HS-27A (cell line): ENCODE data around the gene ADGRD1.

Experiments
- DNase-seq: peaks from one replicate; pipeline ENCODE4 v3.0.0-alpha.2; 2012; ENCODE audit warnings: low read depth, missing footprints

ADGRD1 gene

DNA sequence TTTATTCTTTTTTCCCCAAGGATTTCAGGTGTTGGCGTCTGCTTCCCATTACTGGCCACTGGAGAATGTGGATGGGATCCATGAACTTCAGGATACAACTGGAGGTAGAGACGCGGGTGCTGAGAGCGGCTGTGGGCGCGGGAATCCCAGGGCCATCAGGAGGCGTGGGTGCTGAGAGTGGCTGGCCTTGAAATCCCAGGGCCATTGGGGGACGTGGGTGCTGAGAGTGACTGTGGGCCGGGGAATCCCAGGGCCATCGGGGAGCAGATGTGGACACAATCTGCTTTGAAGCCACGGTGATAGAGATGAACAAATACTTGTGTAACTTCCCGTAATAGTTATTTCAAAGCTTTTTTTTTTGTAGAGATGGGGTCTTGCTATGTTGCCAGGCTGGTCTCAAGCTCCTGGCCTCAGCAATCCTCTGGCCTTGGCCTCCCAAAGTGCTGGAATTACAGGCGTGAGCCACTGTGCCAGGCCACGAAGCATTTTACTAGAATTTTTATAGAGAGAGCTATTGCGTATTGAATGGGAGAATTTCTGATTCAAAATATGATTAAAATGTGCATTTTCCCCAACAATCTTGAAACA lies 12.8 kb downstream of the ADGRD1 start:
- no peak for DNase-seq

DNA sequence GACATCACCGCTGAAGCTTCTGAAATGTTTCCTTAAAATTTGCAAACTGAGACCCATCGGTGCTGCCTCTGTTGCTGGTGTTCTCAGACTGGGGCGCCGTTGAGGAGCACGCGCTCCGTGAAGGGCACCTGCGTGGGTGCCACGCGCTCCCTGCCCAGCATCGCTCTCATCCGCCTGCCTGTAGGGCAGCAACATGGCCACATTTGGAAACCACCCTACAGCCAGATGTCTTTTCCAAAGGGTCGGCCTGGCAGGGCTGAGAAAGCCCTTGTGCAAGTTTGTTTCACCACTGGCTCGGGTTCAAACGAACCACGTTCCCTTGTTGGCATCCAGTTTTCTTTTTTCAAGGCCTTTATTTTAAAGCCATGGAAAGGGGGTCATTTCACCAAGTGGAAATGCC lies 13.9 kb downstream of the ADGRD1 start:
- DNase-seq = no peak

GRCh38 chr12:130968611-130969010 lies 14.9 kb downstream of the ADGRD1 start:
- no peak for DNase-seq

- DNase-seq = no peak
These were observed 15.5 kb downstream of the ADGRD1 start for GRCh38 chr12:130969223-130969622.

DNA sequence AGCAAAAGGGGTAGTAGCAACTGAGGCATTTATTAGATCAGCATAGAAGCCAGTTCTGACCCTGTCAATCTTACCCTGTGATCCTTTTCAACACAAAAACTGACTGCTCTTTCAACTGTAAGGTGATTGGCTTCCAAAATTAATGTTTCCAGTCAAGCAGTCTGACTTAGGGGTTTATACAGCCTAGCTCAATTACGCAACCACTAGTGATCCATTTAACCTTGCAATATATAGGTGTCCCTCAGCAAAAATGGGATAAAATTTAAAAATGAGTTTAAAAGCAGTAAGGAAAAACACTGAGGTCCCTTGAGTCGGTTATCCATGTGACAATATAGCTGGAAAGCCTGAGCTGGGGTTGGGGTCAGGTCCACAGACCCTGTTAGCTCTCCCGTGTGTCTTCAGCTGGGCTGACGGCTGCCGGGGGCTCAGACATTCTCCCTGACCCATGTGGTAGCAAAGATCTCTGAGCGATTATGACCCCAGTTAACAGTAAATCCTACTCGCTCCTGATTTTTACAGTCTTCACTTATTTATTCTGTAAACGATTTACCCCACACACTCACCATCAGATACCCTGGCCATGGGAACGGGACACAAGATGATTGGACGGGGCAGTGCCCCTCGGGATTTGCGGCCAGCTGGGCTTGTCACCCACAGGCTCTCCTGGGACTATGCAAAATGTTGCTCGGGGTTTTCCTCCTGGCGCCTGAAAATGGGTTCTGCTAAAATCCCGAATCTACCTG lies 16.6 kb downstream of the ADGRD1 start:
- no peak for DNase-seq

GRCh38 chr12:130970908-130971233 lies 17.2 kb downstream of the ADGRD1 start:
- DNase-seq = no peak

GRCh38 chr12:130971925-130972585 lies 18.3 kb downstream of the ADGRD1 start:
- DNase-seq = no peak

- DNase-seq = no peak
These were observed 18.9 kb downstream of the ADGRD1 start for GRCh38 chr12:130972586-130972950.

GRCh38 chr12:130973109-130973508 lies 19.4 kb downstream of the ADGRD1 start:
- DNase-seq = no peak

GRCh38 chr12:130973906-130974305 lies 20.2 kb downstream of the ADGRD1 start:
- no peak for DNase-seq

DNA sequence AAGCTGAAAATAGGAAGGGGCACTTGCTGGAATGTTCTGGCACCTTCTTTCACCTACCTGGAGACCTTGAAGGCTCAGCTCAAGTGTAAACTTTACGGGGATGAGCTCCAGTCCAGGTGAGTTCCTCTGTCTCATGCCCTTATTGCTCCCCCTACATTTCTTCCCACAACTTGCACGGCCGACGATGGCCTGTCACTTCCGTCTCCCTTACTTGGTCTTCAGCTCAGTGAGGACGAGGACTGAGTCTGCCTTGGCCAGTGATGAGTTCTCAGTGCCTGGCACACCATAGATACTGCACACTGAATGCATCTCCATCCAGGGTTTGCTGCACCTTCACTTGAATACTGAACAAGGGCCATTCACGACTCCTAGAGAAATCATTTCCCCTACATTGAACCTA lies 21.4 kb downstream of the ADGRD1 start:
- DNase-seq = no peak

DNA sequence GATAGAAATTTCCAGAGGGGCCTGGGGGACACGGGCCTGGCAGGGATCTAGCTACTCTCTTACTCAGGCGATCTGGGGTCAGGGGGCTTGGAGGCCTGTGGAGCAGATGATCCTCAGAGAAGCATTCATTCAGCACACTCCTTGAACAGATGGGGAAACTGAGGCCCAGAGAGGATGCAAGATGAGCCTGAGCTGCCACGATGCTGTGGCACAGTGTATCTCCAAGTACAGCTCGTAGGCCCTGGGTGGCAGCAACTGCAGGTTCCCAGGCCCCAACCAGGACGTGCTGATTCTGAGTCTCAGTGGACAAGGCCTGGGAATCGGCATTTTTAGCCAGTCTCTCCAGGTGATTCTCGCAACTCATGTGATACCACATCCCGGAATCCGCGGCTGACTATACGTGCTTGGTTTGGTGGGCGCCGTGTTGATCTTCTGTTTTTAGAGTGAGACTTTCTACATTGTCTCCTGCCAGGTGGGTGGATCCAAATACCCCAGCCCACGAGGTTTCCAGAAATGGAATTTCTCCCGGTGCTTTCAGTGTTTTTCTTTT lies 22.5 kb downstream of the ADGRD1 start:
- DNase-seq = no peak

- DNase-seq = no peak
These were observed 23.5 kb downstream of the ADGRD1 start for GRCh38 chr12:130977046-130977742.

- DNase-seq = no peak
These were observed 24.0 kb downstream of the ADGRD1 start for GRCh38 chr12:130977743-130978095.

DNA sequence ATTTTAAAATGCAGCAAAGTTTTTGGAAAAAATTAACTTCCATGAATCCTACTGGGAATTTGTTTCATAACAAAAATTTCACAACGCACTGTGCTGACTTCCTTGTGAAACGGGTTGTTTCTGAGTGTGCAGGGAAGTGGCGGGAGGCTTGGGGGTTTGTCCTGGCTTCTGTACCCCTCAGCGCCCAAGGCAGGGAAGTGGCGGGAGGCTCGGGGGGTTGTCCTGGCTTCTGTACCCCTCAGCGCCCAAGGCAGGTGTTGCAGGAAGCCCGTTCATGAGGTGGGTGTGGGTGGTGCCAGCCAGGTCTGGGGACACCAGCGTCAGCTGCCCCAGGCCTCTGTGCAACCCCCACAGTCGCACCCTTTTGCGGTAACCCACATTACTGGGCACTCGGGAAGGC lies 25.1 kb downstream of the ADGRD1 start:
- DNase-seq = no peak

GRCh38 chr12:130981074-130981742 lies 27.5 kb downstream of the ADGRD1 start:
- no peak for DNase-seq

- no peak for DNase-seq
These were observed 28.2 kb downstream of the ADGRD1 start for GRCh38 chr12:130981911-130982310.

- no peak for DNase-seq
These were observed 29.0 kb downstream of the ADGRD1 start for GRCh38 chr12:130982565-130983225.

GRCh38 chr12:130983328-130984017 lies 29.8 kb downstream of the ADGRD1 start:
- DNase-seq = no peak

DNA sequence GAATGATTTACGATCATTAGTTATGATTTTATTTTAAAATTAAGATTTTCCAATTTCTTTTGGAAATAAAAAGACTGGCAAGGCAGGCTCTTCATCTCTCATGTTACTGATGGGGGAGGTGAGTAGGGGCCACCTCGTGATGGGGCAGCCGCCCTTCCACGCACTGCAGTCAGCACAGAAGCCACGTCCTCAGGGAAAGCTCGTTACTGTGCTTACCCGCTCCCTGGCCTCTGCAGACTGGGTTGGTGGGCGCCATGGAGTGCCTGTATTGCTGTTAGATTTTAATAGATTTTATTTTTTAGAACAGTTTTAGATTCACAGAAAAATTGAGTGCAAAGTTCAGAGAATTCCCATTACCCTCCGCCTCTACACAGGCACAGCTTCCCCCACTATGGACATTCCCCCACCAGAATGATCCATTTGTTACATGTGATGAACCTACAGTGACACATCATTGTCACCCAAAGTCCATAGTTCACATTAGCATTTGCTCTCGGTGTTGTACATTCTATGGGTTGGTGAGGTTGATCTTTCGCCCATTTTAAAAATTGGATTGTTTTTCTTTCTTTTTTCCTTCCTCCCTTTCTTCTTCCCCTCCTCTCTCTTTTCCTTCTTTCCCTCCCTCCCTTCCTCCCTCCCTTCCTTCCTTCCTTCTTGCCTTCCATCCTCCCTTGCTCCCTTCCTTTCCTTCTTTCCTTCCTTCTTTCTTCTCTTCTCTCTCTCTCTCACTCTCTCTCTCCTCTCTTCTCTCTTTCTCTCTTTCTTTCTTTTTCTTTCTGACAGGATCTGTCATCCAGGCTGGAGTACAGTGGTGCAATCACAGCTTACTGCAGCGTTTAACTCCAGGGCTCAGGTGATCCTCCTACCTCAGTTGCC lies 30.7 kb downstream of the ADGRD1 start:
- no peak for DNase-seq
